Dendritic cell treated with granulocyte-macrophage colony-stimulating factor and Interleukin-4, amounts not matched to agents 40 ng/mL and 50 ng/mL, for 4 days (primary cell): Measurements from ENCODE around the gene MAGI3.

Experiments
- H3K27ac Mint-ChIP-seq: one replicate; pipeline ENCODE4 v1.8.0; 2022; ENCODE audit warnings: mild to moderate bottlenecking, mixed read lengths
- H3K27me3 Mint-ChIP-seq: one replicate; pipeline ENCODE4 v1.8.0; 2022; ENCODE audit warnings: mild to moderate bottlenecking, mixed read lengths
- H3K36me3 Mint-ChIP-seq: one replicate; pipeline ENCODE4 v1.8.0; 2022; ENCODE audit warnings: low read depth, mixed read lengths
- H3K4me1 Mint-ChIP-seq: one replicate; pipeline ENCODE4 v1.8.0; 2022; ENCODE audit warnings: low read depth, mixed read lengths
- H3K4me3 Mint-ChIP-seq: one replicate; pipeline ENCODE4 v1.8.0; 2022; ENCODE audit warnings: mild to moderate bottlenecking, moderate library complexity, mixed read lengths
- H3K9me3 Mint-ChIP-seq: one replicate; pipeline ENCODE4 v1.8.0; 2022; ENCODE audit warnings: mixed read lengths
- intact Hi-C: fragments of 100-400 bp; cut with micrococcal nuclease; formaldehyde crosslinking; loops from one replicate; pipeline ENCODE4 v1.15.0; 2022

The MAGI3 gene

DNA sequence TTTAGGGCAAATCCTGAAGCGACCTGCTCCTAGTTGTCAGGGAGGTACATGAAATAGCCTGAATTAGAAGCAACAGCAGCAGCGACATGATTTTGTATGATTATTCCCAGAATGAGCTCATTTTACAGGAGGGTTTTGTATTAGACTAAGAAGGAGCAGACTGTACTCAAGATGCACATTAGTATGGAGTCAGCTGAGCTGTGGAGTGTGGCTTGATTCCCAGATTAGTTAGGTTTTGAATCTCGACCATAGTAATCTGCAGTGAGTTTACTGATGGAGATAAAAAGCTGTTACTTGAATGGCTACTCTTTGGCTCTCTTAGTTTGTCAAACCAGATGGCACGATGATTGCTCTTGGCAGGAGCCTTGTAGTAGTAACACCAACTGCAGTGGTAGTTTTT lies 225.8 kb downstream of the MAGI3 start:
- Mint-ChIP-seq H3K4me1 (no peaks in the 10 kb centered on the region), H3K36me3 (no peaks in the 10 kb centered on the region), H3K27ac (no peak overlapping the region), H3K4me3 (no peak overlapping the region), H3K27me3 (no peaks in the 10 kb centered on the region), H3K9me3 (no peaks in the 10 kb centered on the region)
- intact Hi-C loops, result no loop called here

DNA sequence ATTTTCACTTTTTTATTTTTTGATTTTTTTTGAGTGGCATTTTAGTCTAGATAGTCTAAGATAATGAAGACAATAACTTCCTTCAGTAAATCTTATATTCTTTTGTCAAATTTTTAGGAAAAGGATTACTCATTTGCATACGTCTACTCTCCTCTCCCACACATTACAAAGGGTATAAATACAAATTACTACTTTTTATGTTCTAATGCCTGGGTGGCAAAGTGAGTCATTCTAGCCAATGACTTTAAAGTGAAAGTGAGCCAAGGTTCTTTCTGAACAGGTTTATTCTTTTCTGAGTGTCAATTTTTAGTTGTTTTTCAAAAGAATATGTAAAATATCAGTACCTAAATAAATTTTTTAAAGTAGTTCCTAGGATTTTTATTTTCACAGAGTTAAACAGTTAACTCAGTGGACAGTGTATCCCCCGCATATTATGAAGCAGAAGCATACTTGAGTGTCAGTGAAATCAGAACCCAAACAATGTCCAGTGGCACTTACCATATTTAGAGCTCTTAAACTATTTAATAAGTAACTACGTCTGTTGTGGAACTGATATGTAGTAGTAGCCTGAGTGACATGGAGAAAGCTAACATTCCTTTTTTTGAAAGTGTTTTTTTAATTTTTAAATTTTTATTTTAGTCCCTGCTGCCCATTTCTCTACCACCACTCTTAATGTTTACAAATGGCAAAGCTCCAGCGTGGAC lies 227.3 kb downstream of the MAGI3 start:
- Mint-ChIP-seq H3K27me3 (no peaks in the 10 kb centered on the region), H3K36me3 (no peaks in the 10 kb centered on the region), H3K4me1 (no peaks in the 10 kb centered on the region), H3K4me3 (no peak overlapping the region), H3K9me3 (no peaks in the 10 kb centered on the region), H3K27ac (no peak overlapping the region)
- intact Hi-C loops, result no loop called here

DNA sequence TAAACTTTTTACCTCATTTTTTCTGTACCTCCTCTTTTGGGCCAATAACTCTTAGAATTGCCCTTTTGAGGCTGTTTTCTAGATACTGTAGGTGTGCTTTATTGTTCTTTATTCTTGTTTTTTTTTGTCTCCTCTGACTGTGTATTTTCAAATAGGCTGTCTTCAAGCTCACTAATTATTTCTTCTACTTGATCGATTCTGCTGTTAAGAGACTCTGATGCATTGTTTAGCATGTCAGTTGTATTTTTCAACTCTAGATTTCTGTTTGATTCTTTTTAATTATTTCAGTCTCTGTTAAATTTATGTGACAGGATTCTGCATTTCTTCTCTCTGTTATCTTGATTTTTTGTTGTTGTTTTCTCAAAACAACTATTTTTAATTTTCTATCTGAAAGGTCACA lies 238.7 kb downstream of the MAGI3 start:
- Mint-ChIP-seq H3K27me3 (no peaks in the 10 kb centered on the region), H3K36me3 (no peaks in the 10 kb centered on the region), H3K4me1 (no peaks in the 10 kb centered on the region), H3K9me3 (peaks cover 41% of the 10 kb centered on the region), H3K4me3 (no peak overlapping the region), H3K27ac (no peak overlapping the region)
- intact Hi-C loops, result no loop called here

DNA sequence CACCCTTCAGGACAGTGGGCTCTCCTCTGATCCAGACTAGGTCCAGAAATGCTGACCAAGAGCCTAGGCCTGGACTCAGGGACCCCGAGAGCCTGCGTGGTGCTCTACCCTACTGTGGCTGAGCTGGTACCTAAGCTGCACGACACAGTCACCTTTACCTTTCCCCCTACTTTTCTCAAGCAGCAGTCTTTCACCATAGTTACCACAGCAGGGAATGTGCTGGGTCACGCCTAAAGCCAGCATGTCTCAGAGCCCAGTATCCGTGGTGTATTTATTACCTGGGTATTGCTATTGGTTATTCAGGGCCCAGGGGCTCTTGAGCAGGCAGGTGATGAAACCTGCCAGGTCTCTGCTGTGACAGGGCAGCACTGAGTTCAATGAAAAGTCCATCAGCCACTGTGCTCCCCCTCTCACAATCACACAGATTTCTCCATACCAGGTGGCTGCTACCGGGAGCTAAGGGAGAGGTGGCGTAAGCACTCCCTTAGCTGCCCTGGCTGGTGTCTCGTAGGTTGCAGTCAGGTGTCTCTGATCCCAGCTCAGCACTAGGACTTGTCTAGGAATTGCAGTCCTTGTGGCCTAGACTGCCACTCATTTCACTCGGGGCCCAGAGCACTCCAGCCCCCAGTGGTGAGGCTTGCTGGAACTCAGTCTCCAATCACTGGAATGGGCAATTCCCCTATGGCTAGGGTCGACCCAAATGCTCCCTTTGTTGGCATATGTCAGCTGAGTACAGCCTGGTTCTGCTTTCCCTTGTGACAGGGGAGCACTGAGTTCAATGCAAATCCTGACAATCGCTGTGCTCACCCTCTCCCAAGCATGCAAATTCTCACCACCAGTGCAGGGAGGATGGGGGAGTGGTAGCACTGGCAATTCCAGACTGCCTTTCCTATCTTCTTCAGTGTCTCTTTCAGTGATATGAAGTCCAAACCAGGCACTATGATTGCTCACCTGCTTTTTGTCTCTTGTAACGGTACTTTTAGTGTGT lies 240.3 kb downstream of the MAGI3 start:
- no peaks in the 10 kb centered on the region for H3K4me1 Mint-ChIP-seq
- intact Hi-C loops, result no loop called here

DNA sequence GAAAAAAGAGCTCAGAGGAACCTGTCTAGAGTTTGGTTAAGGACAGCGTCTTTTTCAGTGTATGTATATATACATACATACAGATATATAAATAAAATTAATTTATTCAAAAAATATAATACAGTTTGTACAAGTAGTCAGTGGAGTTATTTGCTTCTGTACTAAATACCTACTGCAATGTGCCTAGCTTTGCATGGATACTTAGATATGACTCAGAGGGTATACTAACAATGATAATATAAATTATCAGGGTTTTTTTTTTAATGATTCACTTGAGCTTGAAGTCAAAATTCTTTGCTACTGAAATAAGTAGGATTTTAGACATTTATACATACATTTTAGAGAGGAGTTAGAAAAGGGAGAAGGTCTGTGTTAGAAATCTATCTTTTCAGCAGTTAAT lies 251.1 kb downstream of the MAGI3 start:
- H3K27ac Mint-ChIP-seq, result no peak overlapping the region
- no peaks in the 10 kb centered on the region for H3K27me3 Mint-ChIP-seq
- no peaks in the 10 kb centered on the region for H3K36me3 Mint-ChIP-seq
- peaks cover 19% of the 10 kb centered on the region for H3K9me3 Mint-ChIP-seq
- no peaks in the 10 kb centered on the region for H3K4me1 Mint-ChIP-seq
- H3K4me3 Mint-ChIP-seq, result no peak overlapping the region
- intact Hi-C loops, result no loop called here

More for the DNA sequence above, 240.3 kb downstream of the MAGI3 start:
- Mint-ChIP-seq H3K4me3 (no peak overlapping the region), H3K9me3 (peaks cover 41% of the 10 kb centered on the region), H3K27ac (no peak overlapping the region), H3K27me3 (no peaks in the 10 kb centered on the region), H3K36me3 (no peaks in the 10 kb centered on the region)

DNA sequence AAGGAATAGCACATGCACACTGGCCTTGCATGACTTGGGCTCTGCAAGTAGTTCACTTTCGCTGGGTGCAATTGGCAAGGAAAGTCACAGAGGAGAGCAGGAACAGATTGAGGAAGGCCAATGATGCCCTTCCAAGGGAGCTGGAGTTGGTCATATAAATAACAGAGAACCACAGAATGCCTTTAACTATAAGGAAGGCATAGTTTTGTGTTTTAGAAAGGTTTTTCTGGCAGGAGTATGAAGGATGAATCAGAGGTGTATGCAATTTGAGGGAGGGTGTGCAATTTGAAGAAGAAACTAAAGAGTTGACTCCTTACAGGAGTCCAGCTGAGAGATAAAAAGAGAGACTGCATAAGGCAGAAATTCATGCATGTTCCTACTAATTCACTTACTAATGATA lies 256.8 kb downstream of the MAGI3 start:
- Mint-ChIP-seq H3K4me1 (no peaks in the 10 kb centered on the region), H3K9me3 (no peaks in the 10 kb centered on the region), H3K36me3 (no peaks in the 10 kb centered on the region), H3K27me3 (no peaks in the 10 kb centered on the region), H3K4me3 (no peak overlapping the region), H3K27ac (no peak overlapping the region)
- intact Hi-C loops, result no loop called here

DNA sequence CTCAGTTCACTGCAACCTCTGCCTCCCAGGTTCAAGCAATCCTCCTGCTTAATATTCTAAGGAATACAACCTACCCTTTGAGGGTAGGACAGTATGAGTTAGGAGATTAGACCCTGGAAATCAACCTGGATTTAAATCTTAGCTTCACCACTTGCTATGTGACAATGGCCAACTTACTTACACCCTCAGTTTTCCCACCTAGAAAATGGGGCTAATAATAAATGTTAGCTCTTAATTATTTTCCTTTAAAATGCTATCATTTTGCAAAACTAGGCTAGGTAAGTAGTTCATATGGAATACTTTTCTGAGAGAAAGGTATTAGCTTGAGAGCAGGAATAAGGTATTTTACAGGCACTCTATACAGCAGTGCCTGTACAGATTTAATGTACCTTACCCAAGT lies 258.2 kb downstream of the MAGI3 start:
- H3K4me3 Mint-ChIP-seq, result no peak overlapping the region
- no peak overlapping the region for H3K27ac Mint-ChIP-seq
- H3K9me3 Mint-ChIP-seq, result no peaks in the 10 kb centered on the region
- no peaks in the 10 kb centered on the region for H3K4me1 Mint-ChIP-seq
- no peaks in the 10 kb centered on the region for H3K27me3 Mint-ChIP-seq
- H3K36me3 Mint-ChIP-seq, result no peaks in the 10 kb centered on the region
- intact Hi-C loops, result no loop called here

DNA sequence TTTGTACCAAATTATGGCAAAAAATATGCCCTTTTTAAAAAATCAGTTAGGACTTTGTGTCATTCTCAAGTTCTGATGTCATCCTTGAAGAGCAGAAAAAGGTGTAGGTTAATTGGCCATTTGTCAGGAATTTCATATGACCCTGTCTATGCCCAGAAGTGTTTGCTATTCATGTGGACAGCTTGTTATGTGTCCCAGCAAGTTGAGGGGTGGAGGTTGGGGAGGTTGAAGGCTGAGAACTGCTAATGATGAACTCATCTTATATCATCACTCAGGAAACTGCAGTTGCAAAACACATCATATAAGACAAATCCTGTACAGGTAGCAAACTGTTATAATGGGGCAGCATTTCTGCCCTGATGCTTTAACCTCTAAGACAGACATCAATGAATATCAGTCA lies 262.5 kb downstream of the MAGI3 start:
- no peaks in the 10 kb centered on the region for H3K36me3 Mint-ChIP-seq
- intact Hi-C loops, result no loop called here
- no peaks in the 10 kb centered on the region for H3K4me1 Mint-ChIP-seq
- H3K9me3 Mint-ChIP-seq, result no peaks in the 10 kb centered on the region
- no peak overlapping the region for H3K27ac Mint-ChIP-seq
- H3K4me3 Mint-ChIP-seq, result no peak overlapping the region
- no peaks in the 10 kb centered on the region for H3K27me3 Mint-ChIP-seq

DNA sequence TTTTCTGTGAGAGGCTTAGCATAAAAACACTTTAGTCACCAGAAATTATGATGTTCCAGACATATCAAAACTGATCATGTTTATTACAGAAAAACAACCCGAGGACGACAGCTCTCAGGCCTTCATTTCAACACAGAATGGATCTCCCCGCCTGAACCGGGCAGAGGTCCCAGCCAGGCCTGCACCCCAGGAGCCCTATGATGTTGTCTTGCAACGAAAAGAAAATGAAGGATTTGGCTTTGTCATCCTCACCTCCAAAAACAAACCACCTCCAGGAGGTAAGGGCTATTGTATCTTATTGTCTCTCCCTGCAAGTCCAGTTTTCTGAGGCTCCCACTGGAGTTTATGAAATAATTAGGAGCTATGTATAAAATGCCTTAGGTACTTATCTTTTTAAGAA lies 263.4 kb downstream of the MAGI3 start:
- Mint-ChIP-seq H3K36me3 (no peaks in the 10 kb centered on the region), H3K4me1 (no peaks in the 10 kb centered on the region), H3K27me3 (peaks cover 1% of the 10 kb centered on the region), H3K27ac (no peak overlapping the region), H3K4me3 (no peak overlapping the region), H3K9me3 (no peaks in the 10 kb centered on the region)
- intact Hi-C loops, result no loop called here

DNA sequence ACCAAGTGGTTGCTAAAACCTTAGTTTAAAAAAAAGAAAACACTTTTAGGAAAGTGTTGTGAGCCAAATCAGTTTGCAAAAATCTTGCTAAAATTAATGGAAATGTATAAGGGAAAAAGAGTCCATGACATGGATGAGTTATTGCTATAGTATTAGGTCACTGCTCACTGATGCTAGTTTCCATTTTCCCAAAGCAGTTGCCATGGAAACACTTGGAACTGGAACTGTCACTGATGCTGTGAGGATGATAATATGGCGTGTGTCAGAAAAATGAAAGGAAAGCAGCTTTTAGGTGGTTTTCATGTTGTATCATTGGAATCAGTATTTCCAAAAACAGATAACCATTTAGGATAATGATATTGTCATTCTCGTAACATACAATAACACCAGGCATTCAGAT lies 264.6 kb downstream of the MAGI3 start:
- intact Hi-C loops, result no loop called here
- Mint-ChIP-seq H3K9me3 (no peaks in the 10 kb centered on the region), H3K4me3 (no peak overlapping the region), H3K4me1 (peaks cover 1% of the 10 kb centered on the region), H3K27ac (no peak overlapping the region), H3K27me3 (peaks cover 3% of the 10 kb centered on the region), H3K36me3 (no peaks in the 10 kb centered on the region)

DNA sequence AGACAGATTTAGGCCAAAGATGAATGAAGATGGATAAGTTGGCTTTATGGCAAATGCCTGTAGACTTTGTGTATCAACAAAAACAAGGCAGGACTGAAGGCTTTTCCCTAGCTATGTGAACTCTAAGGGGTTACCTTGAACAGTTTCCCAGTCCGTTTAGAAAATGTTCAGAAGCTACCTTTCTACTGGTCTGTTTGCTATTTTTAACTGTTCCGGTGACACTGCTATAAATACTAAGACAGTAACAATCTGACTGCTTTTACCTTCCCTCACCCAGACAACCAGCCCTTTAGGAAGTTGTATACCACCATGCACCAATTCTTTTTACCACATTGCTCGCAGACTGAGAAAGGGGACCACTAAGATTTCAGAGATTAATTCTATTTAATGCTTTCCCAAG lies 266.8 kb downstream of the MAGI3 start:
- Mint-ChIP-seq H3K27me3 (peaks cover 11% of the 10 kb centered on the region), H3K4me3 (no peak overlapping the region), H3K27ac (no peak overlapping the region), H3K36me3 (no peaks in the 10 kb centered on the region), H3K4me1 (peaks cover 11% of the 10 kb centered on the region), H3K9me3 (no peaks in the 10 kb centered on the region)
- intact Hi-C loops, result no loop called here

DNA sequence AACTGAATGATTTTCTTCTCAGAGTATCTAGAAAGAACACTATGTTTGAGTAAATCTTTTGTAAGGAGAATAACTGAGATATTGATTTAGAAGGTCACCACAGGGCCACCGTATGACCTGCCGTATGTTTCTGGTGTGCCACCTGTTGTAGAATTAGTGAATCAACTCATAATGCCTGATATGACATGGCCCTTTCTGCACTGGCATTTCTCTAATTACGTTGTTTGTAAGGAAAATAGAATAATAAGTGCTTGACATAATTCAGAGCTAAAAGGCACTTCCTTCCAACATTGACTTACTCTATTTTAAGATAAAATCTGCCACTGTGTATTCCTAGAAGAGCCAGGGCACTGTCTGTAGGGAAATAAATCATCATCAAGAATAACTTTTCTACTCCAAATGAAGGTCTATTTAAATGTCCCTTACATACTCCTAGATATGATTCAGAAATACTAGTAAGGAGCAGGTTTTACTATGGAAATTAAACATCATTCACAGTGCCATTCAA lies 267.3 kb downstream of the MAGI3 start:
- H3K9me3 Mint-ChIP-seq, result no peaks in the 10 kb centered on the region

DNA sequence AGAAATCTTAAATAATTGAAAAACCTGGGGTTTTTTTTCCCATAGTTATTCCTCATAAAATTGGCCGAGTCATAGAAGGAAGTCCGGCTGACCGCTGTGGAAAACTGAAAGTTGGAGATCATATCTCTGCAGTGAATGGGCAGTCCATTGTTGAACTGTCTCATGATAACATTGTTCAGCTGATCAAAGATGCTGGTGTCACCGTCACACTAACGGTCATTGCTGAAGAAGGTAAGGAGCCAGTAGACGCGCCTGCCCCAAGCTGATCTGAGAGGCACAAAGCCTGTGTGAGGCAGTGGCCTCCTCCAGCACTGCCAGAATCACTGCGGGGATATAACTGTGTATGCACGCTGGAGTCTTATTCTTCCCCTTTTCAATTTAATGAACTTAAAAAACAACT lies 268.7 kb downstream of the MAGI3 start:
- Mint-ChIP-seq H3K4me1 (peaks cover 16% of the 10 kb centered on the region), H3K27ac (no peak overlapping the region), H3K27me3 (peaks cover 13% of the 10 kb centered on the region), H3K9me3 (no peaks in the 10 kb centered on the region), H3K36me3 (no peaks in the 10 kb centered on the region), H3K4me3 (no peak overlapping the region)
- intact Hi-C loops, result no loop called here

More for the DNA sequence above, 267.3 kb downstream of the MAGI3 start:
- no peaks in the 10 kb centered on the region for H3K36me3 Mint-ChIP-seq
- no peak overlapping the region for H3K27ac Mint-ChIP-seq
- peaks cover 11% of the 10 kb centered on the region for H3K27me3 Mint-ChIP-seq
- H3K4me3 Mint-ChIP-seq, result no peak overlapping the region
- intact Hi-C loops, result no loop called here
- peaks cover 13% of the 10 kb centered on the region for H3K4me1 Mint-ChIP-seq

DNA sequence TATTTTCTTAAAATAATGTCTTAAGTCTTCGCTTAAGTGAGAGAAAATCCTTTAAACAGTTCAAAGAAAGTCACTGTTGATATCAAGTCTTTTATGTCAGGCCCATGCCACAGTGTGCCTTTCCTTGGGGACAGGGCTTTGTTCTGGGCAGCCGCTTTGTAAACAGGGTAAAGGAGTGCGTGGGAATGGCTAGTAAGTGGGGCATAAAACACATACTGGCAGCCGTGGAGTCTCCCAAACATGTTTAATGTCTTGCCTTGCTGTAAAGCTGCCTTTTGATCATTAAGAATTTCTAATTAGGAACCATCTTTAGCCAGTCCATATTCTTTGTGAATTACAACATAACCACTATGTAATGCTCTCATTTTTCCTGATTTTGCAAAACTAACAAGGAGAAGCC lies 269.2 kb downstream of the MAGI3 start:
- peaks cover 21% of the 10 kb centered on the region for H3K4me1 Mint-ChIP-seq
- H3K4me3 Mint-ChIP-seq, result no peak overlapping the region
- H3K27ac Mint-ChIP-seq, result no peak overlapping the region
- peaks cover 15% of the 10 kb centered on the region for H3K27me3 Mint-ChIP-seq
- intact Hi-C loops, result no loop called here
- H3K9me3 Mint-ChIP-seq, result no peaks in the 10 kb centered on the region
- no peaks in the 10 kb centered on the region for H3K36me3 Mint-ChIP-seq
